HG03442 (cell line): ENCODE results near the gene EHD4.

Experiments
- ATAC-seq: cut with Tn5 transposase; IDR thresholded peaks from one replicate; pipeline ENCODE4 v1.9.1; 2021; ENCODE audit warnings: mild to moderate bottlenecking, moderate library complexity; ENCODE audit not compliant: unreplicated experiment

The EHD4 gene

GRCh38 chr15:41882689-41883483 is 89.5 kb downstream of the EHD4 start:
- ATAC-seq: no peak

GRCh38 chr15:41881920-41882688 is 90.3 kb downstream of the EHD4 start:
- no peak for ATAC-seq

GRCh38 chr15:41881550-41881919 is 90.8 kb downstream of the EHD4 start:
- ATAC-seq: no peak

GRCh38 chr15:41881086-41881485 is 91.3 kb downstream of the EHD4 start:
- ATAC-seq: no peak

GRCh38 chr15:41880156-41880877 is 92.0 kb downstream of the EHD4 start:
- no peak for ATAC-seq

- ATAC-seq: no peak
Measured at GRCh38 chr15:41879321-41879845, 93.0 kb downstream of the EHD4 start.

GRCh38 chr15:41878355-41878699 is 94.0 kb downstream of the EHD4 start:
- no peak for ATAC-seq

- ATAC-seq: no peak
Measured at GRCh38 chr15:41877631-41878354, 94.6 kb downstream of the EHD4 start.

GRCh38 chr15:41876689-41877088 is 95.7 kb downstream of the EHD4 start:
- ATAC-seq: no peak

- ATAC-seq: no peak
Measured at GRCh38 chr15:41876007-41876406, 96.3 kb downstream of the EHD4 start.

- ATAC-seq: no peak
Measured at GRCh38 chr15:41874736-41875135, 97.6 kb downstream of the EHD4 start.

GRCh38 chr15:41873711-41874110 is 98.6 kb downstream of the EHD4 start:
- no peak for ATAC-seq

- ATAC-seq: no peak
Measured at GRCh38 chr15:41872166-41872747, 100.1 kb downstream of the EHD4 start.

GRCh38 chr15:41871175-41871905 is 101.0 kb downstream of the EHD4 start:
- no peak for ATAC-seq

GRCh38 chr15:41870689-41871081 is 101.7 kb downstream of the EHD4 start:
- no peak for ATAC-seq

GRCh38 chr15:41869770-41870688 is 102.3 kb downstream of the EHD4 start:
- no peak for ATAC-seq

GRCh38 chr15:41868321-41868720 is 104.0 kb downstream of the EHD4 start:
- no peak for ATAC-seq

- no peak for ATAC-seq
Measured at GRCh38 chr15:41866872-41867579, 105.3 kb downstream of the EHD4 start.
